ENCODE measurements around the gene KSR2.
"Not testable (repeated sequence)": the region's sequence is repeated elsewhere in the genome, so short reads cannot be mapped to it uniquely, and the experiment has no call there.

The KSR2 gene

DNA sequence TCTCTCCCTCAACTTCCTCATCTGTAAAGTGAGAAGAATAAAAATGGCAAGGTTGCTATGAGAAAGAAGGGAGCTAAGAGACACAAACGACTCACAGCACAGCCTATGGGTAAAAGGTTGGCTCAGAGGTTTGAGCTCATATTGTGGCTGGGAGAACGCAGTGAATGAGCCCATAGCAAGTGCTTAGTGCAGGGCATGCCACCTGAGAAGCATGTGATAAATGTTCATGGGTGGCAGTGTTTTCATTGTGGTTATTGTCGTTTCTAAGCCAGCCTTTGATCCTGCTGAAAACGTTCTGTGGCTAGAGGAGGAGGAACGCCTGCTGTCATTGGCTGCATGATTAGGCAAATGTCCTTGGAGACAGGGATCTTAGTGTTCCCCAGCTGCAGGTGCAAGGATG, 150.4 kb downstream of the KSR2 start:
- no peak for DNase-seq

DNA sequence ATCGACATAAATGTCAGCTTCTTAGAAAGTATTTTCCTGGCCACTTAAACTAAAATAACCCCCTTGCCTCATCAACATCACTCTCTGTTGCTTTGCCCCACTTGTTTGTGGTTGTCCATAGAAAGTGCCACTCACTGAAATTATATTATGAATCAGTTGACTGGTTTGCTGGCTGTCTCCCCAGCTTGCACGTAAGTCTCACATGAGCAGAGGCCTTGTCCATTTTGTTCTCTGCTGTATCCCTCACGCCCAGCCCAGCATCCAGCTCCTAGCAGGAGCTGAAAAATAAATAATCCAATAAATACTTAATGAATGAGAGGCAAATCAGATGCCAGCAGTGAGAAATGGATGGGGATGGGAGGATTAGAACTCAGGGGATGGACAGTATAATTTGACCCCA, 159.3 kb downstream of the KSR2 start:
- DNase-seq: no peak

DNA sequence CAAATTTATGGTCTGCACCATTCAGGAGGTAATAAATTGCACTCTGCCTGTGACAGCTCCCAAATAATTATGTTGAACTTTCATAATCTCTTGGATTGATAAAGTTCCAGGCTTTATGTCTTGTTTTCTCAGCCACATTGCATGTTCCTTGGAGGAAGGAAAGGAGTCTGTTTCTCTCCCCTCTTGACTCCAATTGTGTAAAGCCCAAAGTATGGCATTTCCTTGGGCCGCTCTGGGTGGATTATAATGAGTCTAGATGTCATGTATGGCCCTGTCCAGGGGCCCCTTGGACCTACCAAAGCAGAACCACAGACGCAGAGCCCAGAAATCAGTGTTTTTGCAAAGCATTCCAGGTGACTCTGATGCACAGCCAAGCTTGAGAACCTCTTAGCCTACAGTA, 160.8 kb downstream of the KSR2 start:
- no peak for DNase-seq

DNA sequence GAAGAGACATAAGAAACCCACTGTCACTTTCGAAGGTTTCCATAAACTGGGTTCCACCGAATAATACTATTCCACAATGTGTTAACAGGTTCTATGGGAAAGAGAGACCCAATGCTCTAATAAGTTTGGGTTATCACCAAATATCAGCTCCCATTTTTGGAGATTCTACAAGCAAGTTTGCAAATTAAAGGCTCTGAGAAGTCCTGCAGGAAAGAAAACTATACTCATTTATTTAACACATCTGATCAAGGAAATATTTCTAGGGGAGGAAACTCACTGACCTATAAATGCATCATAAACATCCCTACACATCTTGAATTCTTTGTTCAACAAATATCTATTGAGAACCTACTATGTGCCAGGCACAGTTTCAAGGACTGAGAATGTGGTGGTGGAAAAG, 161.4 kb downstream of the KSR2 start:
- DNase-seq: no peak

DNA sequence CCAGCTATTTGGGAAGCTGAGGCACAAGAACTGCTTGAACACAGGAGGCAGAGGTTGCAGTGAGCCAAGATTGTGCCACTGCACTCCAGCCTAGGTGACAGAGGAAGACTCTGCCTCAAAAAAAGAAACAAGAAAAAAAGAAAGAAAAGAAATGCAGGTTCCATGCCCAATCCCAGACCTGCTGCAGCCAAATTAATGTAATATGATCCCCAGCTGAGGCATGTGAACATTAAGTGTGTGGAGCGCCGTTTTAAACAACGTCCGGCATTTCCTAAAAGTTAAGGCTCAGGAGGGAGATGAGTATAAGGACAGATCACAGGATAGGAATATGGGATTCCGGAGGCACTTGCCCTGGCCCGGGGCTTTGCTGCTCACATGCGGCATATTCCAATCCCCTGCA, 162.9 kb downstream of the KSR2 start:
- no peak for DNase-seq

DNA sequence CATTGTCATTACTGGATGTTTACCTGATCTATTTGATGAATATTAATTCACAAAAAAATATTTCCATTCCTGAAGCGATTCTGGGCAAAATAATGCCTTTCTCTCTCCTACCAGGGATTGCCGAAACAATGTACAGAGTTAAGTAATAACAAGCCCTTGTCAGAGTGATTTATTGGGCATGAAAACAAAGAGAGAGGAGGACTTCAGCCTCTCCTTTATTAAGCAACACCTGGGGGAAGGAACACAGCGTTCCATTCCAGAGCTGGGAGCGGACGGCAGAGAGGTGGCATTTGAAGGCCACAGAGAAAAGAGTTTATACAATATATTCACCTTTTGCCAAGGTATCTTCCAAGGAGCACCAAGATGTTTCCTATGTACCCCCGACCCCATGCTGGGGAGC, 165.8 kb downstream of the KSR2 start:
- no peak for DNase-seq

DNA sequence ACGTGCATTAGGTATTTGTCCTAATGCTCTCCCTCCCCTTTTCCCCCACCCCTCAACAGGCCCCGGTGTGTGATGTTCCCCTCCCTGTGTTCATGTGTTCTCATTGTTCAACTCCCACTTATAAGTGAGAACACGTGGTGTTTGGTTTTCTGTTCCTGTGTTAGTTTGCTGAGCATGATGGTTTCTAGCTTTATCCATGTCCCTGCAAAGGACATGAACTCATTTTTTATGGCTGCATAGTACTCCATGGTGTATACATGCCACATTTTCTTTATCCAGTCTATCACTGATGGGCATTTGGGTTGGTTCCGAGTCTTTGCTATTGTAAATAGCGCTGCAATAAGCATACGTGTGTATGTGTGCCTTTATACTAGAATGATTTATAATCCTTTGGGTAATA, 168.1 kb downstream of the KSR2 start:
- DNase-seq: not testable (repeated sequence)

DNA sequence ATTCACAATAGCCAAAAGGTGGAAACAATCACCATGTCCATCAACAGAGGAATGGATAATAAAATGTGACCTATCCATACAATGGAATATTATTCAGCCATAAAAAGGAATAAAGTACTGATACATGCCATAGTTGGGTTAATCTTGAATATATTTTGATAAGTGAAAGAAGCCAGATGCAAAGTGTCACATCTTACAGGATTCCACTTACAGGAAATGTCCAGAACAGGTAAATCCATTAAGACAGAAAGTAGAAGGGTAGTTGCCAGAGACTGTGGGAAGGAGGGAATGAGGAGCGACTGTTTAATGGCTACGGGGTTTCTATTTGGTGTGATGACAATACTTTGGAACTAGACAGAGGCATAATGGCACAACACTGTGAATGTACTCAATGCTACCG, 171.6 kb downstream of the KSR2 start:
- no peak for DNase-seq

DNA sequence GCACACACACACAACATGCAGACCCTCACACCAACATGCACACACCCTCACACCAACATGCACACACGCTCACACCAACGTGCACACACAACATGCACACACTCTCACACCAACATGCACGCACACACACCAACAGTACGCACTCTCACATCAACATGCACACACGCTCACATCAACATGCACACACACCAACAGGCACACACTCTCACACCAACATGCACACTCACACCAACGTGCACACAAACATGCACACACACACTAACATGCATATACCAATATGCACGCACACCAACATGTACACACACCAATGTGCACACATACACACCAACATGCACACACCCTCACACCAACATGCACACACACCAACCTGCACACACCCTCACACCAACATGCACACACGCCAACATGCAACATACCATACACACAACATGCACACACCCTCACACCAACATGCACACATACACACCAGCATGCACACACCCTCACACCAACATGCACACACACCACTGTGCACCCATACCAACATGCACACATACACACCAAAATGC, 175.8 kb downstream of the KSR2 start:
- no peak for DNase-seq

DNA sequence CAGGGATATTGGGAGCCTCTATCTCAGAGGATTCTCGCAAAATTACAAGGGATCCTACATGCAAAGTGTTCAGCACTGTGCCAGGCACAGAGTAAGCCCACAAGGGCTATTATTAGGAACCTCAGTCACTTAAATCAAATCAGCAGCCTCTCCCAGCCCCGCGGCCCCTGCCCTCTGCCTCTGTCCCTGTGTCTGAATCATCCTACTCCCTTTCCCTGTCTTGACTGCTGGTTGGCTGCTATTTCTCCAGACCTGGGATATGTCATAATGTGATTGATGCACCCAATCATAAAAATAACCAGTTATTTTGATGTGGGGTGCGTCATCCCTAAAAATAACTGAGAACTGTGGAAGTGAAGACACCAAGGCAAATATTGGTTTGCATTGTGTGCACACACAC, 176.3 kb downstream of the KSR2 start:
- no peak for DNase-seq

DNA sequence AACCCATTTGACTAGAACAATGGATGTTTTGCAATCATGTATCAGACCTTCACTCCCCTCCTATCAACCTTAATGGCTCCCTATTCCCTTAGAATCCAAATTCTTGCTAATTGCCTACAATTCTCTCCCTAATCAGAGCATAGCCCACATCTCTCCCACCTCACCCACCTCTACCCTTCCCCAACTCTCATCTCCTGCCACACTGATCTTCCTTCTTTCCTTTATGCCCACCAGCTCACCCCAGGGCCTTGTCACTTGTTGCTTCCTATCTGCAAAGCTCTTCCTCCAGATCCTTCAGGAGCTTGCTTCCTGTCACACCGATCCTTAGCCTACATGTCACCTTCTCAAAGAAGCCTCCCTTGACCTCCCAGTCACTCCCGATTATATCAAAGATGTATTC, 177.8 kb downstream of the KSR2 start:
- no peak for DNase-seq

DNA sequence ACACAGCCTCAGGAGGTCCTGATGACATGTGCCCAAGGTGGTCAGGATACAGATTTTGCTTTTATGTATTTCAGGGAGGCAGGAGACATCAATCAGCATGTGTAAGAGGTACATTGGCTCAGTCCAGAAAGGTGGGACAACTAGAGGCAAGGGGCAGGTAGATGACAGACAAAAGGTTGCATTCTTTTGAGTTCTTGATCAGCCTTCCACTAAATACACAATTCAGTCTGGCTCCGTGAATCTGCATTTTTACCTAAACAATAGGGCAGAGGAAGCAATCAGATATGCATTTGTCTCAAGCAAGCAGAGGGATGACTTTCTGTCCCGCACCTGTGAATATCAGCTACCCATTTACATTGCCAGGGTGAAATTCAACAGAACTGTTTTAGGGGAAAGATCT, 178.6 kb downstream of the KSR2 start:
- no peak for DNase-seq

DNA sequence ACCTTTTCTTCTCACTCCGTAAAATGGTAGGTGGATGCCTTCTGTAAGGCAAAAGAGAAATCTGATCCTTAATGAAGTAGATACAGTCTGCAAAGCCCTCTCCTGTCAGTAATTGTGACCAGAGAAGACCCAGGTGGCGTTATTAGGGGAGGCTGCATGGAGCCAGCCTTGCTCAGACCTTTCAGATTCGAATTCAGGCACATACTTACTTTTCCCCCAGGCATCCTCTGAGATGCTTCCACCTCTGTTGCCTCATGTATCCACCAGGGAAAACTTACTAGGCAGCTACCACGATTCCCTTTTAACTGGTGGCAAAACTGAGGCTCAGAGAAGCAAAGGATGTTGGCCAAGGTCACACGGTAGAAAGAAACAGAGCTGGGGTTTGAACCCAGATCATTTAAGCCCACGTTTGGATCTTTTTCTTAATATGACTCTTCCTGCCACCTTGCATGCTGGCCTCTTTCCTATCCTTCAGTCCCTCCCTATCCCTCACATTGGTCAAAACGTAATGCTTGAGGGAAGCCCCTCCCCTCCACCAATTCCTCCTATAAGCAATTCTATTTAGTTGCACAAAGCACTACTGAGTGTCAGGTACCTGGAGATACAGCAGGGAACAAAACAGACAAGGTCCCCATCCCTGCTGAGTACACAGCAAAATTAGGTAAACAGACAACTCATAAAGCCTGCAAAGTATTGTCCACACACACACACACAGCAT, 179.4 kb downstream of the KSR2 start:
- no peak for DNase-seq

DNA sequence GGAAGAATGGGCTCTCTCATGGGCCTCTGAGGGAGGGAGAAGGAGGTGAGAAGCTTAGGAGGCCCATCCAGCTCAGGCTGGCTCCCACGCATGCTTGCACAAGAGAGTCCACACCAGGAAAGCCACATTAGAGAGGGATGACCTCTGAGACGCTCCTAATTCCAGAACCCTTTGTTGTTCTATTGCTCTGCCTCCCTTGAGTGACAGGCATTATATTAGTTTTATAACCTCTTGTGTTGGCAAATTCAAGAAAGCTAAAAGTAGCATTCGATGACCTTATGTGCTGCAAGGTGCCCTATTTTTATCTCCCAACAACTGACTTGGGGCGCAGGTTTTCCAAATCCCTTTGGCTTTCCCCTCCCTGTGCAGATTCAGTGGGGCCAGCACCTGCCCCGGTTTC, 190.1 kb downstream of the KSR2 start:
- no peak for DNase-seq

DNA sequence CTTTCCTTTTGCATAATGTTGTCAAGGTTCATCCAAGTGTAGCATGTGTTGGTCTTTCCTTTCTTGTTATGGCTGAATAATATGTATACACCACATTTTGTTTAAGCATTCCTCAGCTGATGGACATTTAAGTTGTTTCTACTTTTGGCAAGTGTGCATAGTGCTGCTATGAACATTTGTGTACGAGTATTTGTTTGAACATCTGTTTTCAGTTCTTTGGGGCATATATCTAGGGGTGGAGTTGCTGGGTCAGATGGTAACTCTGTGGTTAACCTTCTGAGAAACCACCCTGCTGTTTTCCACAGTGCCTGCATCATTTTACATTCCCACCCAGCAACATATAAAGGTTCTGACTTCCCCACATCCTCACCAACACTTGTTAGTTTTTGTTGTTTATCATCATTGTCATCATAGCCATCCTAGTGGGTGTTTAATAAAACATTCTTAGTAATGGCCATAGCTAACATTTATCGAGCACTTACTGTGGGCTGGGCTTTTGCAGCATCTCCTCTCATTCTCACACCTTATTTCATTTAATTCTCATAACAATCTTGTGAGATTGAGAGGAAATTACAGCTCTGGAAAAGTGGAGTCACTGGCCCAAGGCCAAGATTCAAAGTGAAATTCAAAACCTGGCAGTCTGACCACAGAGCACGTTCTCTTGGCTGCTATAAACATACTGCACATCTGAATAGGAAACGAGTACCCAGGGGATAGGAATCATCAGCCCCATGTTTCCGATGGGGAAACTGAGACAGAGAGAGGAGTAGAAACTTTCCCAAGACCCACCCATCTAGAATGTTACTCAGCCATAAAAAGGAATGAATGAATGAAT, 193.6 kb downstream of the KSR2 start:
- DNase-seq: no peak

DNA sequence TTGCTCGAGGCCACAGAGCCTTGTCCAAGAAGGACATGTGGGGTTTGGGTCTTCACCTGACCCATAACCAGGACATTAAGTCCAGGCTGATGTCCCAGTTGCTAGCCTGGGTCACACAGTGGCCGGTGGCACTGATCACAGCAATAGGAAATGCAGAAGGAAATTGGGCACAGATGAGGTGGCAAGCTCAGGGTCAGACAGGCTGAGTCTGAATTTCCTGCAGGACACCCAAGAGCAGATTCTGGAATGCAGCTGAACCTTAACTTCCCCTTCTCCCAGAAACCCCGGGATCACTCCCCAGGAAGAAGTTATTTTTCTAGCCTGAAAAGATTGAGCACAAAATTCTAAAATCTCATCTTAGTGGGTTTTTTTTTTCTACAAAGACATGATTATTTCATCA, 199.9 kb downstream of the KSR2 start:
- no peak for DNase-seq

DNA sequence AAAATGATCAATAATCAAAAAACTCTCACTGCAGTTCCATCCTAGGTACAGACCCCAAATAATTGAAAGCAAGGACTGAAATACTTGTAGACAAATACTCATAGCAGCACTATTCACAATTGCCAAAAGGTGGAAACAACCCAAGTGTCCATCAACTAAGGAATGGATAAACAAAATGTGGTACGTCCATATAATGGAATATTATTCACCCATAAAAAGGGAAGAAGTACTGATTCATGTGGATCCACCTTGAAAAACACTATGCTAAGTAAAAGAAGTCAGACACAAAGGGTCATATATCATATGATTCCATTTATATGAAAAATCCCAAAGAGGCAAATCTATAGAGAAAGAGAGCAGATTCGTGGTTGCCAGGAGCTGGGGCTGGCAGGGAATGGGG, 202.8 kb downstream of the KSR2 start:
- DNase-seq: no peak

DNA sequence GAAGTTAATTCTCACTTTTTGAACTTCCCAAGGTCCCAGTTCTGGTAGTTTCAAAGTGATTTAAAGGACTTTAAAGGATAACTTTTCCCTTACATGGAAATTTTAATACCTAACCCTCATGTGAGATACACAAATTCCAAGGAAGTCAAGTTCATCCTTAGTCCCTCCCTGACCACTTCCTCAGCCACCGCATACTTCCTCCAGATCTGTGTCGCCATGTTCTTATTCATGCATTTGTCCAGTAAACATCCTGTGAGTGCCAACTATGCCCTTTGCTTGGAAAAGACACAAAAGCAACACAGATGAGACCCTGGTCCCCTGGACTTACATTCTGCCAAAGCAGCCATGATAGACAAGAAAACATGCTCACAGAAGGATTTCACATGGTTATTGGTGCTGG, 206.6 kb downstream of the KSR2 start:
- no peak for DNase-seq

DNA sequence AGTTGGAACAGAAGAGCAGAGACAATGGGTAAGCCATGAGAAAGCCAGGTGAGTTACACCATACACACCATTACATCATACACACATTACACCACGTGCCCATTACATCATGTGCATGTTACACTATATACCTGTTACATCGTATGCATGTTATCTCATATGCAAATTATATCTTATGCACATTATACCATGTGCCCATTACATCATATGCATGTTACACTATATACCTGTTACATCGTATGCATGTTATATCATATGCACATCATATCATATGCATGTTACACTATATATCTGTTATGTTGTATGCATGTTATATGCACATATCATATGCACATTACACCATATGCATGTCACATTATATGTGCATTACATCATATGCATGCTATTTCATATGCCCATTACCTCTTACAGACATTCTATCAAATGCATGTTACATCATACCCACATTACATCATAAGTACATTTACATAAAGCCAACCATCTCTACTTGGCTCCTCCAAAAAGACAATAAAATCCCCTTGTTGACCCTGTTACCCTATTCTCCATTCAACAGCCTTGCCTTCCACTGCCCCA, 207.2 kb downstream of the KSR2 start:
- no peak for DNase-seq

DNA sequence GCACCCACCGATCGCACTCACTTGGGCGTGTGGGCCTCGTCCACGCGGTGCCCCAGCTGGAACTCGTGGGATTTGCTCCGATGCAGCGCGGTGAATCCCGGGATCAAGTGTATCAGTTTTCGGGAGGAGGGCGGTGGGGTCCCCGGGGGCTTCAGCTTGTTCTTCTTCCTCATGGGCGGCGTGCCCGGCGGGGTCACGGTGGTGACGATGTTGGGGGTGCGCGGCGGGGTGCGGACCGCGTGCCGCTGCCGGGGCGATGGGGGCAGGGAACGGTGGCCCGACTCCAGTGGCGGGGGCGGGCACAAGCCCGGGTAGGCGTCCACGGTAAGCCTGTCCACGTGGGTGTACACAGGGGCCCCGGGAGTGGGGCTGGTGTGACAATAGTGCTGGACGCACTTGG, 207.8 kb downstream of the KSR2 start:
- DNase-seq: no peak

DNA sequence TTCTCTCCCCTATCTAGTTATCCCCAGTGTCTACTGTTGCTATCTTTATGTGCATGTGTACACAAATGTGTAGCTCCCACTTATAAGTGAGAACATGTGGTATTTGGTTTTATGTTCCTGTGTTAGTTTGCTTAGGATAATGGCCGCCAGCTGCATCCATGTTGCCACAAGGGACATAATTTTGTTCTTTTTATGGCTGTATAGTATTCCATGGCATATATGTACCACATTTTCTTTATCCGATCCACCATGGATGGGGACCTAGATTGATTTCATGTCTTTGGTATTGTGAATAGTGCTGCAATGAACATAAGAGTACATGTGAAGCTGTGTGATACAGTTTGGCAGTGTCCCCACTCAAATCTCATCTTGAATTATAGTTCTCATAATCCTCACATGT, 218.1 kb downstream of the KSR2 start:
- no peak for DNase-seq

DNA sequence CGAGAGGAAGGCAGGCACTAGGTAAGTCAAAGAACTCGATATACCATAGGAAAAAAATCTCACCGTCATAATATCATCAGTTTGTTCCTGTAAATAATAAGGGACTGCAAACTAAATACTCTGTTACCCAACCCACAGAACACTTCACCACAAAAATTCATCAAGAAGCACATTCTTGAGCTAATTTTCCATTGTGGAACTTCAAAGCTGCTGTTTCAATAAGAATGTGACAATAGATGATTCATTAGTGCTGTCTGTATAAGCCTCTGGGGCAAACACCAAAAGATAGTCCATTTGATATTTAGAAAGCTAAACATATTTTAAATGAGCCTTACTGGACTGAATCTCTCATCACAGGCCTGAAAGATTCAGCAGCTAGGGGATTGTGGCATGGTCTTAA, 219.4 kb downstream of the KSR2 start:
- no peak for DNase-seq

DNA sequence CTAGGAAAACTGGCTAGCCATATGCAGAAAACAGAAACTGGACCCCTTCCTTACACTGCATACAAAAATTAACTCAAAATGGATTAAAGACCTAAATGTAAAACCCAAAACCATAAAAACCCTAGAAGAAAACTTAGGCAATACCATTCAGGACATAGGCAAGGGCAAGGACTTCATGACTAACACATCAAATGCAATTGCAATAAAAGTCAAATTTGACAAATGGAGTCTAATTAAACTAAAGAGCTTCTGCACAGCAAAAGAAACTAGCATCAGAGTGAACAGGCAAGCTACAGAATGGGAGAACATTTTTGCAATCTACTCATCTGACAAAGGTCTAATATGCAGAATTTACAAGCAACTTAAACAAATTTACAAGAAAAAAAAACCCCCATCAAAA, 222.4 kb downstream of the KSR2 start:
- DNase-seq: not testable (repeated sequence)

DNA sequence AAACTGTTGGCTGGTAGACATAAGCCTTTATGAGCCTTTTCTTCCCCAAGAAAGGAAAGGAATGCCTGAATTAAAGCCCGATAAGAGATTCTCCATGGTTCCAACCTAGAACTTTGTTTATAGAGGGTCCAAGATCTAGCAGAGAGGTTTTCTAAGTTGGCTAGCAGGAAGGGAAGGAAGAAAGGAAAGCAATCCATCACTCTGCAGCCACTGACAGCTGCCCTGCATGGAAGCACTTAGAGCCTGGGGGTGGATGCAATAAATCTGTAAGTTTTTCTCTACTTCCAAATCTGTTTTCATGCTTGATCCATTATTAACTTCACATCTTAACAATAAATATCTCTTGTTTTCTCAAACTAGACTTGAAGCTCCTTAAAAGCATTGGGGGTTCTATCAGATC, 224.4 kb downstream of the KSR2 start:
- DNase-seq: no peak
